GM21381 (cell line): ENCODE data around the gene ATP6V1B1.

Experiments
- ATAC-seq: cut with Tn5 transposase; IDR thresholded peaks from one replicate; pipeline ENCODE4 v1.9.1; 2021; ENCODE audit warnings: mild to moderate bottlenecking, moderate library complexity; ENCODE audit not compliant: unreplicated experiment

Gene ATP6V1B1

DNA sequence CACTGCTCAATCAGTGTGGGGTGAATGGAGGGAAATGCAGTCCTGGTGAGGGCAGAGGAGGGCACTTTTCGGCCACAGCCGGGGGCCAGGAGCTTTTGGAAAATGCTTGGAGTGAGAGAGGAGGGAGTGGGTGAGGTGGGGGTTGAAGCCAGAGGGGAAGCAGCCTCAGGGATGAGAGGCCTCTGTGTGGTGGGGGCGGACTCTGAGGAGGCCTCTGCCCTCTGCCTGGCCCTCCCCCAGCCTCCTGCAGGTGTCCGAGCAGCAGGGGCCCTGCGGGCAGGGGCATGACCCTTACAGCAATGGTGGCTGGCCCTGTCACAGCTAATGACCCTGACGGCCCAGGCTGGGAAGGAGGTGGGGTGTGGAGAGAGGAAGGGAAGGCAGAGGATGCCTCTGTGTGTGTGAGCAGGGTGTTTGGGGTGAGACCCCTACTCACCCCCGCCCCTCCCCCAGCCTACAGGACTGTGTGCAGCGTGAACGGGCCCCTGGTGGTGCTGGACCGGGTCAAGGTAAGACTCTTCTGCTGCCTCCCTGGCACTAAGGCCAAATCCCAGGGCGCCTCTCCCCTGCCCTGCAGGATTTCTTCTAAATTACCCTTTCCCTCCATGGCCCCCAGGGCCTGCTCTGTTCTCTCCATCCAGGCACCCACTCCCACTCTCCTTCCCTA is 7.6 kb downstream of the ATP6V1B1 start:
- ATAC-seq = no peak

DNA sequence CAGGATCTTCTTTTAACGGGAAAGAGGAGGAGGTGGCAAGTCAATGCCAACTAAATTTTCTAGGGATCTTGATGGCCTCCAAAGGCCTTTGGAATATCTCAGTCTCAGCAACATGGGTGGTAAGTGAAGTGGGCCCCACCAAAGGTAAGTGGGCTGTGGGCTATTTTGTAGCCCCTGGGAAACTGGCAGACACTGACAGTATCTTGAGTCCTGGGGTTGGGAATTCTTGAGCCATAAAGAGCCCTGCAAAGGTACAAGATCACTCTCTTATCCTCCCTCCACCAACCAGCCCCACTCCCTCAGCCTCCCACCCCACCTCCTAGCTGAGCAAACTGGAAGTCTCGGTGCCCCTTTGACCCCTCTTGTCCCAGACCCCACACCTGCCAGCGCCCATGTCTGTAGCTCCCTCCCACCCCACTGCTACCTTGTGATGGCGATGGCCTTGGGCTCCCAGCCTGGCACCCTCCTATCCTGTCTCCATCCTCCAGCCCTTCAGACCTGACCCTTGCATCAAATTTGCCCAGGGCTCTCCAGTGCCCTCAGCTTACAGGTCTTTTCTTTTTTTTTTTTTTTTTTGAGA is 8.5 kb downstream of the ATP6V1B1 start:
- ATAC-seq = no peak

DNA sequence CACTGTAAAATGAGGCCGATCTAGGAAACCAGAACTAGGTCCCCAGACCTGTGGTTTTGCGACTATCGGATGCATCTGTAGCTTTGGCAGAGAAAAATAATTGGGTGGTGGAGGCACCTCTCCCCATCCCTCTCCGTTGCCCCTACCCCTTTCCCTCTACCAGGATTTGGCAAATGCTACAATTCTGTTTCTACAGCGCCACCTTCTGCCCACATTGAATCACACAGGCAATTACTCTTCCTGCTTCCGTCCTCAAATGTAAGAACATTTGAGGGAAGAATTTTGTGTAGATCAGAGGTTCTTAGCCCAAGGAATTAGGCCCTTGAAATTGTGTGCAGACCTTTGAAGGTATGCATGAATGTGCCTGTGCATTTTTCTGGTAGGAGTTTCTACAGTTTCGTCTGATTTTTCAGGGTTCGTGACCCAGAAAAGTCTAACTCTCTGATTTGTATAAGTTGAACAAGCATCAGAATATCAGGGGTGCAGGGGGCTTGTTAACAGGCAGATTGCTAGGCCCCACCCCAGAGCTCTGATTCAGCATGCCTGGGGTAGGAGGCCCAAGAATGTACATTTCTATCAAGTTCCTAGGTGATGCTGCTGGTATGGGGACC is 11.2 kb downstream of the ATP6V1B1 start:
- no peak for ATAC-seq

DNA sequence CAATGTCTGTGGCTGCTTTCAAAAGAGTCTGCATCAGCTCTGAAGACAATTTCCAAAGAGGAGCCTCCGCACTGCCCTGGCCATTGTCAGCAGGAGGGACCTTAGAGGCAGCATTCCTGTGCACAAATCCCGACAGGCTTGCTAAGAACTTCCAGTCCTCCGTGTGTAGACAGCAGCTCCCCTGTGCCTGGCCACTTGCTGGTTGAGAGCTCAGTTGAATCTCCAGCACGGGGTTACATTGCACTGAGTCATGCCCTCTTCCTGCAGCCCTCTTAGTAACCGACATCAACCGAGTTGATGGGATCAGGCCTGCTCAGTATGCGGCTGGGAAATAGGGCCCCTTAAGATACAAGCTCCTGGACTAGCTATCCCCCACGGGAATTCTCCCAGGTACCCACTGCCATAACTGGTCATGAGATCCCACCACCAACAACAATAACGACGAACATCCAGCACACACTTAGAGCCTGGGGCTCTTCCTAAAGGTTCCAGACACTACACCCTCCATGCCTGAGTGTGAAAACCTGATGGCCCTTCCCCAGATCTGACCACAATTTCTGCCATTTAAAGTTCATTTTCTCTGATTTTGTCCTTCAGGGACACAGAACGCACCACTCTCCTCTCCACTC is 12.0 kb downstream of the ATP6V1B1 start:
- ATAC-seq = no peak

DNA sequence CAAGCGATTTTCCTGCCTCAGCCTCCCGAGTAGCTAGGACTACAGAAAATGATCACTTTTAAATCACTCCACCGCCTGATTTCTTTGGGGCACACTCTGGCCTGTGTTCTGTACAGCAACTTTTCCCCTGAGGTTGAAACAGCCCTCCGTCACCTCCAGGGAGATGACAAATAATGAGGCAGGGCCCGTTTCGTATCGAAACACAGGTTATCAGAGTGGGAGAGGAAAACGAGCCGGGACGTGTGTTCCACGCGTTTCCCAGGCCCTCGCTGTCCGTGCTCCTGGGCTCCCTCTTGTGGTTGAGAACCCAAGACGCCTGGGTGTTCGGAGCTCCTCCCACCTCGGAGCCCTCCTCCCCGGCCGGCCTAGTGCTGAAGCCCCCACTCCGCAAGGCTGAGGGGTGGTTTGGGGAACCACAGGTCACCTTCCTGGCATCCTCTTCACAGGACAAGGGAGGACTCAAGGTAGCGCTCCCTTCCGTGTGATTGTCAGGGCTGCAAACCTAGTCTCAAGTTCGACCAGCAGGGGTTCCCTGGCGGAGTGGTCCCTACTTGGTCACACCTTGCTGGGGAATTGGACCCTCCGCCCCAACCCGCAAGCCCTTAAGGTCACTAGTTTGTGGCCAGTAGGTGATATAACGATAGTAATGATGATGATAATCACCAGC is 12.8 kb downstream of the ATP6V1B1 start:
- peak; percentile 70 for ATAC-seq

DNA sequence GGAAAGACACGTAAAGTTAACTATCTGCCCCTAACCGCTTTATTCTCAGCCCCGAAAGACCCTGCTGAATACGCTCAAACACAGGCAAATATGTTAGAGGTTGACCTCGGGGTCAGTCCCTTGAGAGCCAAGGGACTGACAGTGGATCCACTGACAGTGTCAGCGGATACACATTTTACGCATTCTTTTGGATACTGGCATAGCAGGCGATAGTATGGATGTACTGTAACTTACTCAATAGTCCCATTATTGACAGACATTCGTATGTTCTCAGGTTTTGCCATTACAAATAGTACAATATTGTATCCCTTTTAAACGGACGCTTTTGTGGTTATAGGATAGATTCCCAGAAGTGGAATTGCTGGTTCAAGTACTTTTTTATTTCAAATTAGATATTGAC is 13.4 kb downstream of the ATP6V1B1 start:
- no peak for ATAC-seq

DNA sequence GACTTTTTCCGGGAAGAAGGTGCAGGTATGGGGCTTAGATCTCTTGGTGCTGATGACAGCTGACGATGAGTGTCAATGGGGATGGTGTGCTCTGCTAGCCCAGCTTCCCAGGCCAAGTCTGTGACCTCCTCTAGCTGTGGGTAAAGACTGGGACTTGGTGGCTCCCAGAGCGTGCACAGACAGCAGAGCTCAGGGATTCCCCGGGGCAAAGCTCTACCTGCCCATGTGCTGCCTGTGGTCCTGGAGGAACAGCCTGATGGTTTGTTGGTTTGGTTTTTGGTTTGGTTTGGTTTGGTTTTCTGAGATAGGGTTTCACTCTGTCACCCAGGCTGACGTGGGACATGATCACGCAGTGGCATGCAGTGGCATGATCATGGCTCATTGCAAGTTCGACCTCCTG is 19.2 kb downstream of the ATP6V1B1 start:
- ATAC-seq = no peak

DNA sequence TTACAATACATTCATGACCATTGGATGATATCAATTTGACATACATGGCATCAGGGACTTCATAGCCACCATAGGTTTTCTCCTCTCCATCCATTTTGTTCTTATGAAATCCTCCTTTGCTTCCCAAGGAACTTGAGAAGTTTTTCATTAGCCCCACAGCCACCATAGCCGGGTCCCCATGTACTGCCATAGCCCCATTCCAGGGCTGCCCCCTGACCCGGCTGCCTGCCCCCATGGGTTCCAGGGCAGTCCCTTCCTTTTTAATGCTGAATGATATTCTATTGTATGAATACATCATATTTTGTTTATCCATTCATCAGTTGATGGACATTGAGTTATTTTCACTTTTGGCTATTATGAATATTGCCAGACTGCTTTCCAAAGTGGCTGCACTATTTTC is 20.4 kb downstream of the ATP6V1B1 start:
- no peak for ATAC-seq

DNA sequence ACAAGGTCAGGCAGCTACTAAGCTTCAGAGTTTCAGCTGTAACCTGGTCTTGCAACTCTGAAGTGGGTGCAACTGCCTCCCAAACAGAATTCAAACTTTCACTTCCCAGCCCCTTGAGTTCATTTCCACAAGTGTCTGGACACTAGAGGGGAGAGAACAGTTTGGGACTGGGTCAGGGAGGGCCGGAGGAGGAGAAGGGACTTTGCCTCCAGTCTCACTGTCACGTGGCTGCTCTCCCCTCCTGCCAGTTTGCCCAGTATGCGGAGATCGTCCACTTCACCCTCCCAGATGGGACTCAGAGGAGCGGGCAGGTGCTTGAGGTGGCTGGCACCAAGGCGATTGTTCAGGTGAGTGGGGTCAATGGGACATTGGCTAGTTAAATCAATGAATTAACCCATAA is 22.1 kb downstream of the ATP6V1B1 start:
- ATAC-seq = no peak

DNA sequence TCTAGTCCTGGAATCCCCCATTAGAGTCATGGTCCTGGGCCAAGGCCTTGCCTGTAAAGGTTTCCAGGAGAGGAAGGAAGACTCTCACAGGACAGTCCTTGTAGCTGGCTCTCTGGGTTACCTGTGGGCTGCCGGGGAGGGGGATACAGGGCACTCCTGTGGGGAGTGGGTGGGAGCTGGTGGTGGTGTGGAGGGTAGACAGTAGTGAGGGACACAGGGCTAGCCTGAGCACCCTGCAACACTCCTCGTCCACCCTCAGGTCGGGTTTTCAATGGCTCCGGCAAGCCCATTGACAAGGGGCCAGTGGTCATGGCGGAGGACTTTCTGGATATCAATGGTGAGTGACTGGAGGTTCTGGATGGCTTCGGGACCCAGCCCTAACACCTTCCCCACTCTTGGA is 23.1 kb downstream of the ATP6V1B1 start:
- ATAC-seq = no peak

DNA sequence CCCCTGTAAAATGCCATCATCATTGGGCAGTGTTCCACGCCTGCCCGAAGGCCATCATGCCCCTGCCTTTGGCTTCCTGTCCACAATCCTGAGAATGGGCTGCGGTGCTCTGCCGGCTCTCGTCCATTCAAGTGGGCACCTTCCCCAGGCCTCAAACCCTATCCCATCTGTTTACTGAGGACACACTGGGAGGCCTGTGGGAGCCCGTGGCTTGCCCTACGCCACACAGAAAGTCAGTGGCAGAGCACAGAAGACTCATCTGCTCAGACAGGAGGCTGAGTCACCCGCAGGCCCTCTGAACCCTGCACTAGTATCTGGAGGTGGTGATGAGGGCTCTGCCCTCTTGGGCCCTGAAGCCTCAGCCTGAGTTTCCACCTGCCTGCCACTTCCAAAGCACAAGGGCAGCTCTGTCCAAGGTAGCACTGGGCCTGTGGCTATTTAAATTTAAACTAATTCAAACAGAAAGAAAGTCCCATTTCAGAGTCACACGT is 23.6 kb downstream of the ATP6V1B1 start:
- ATAC-seq = no peak

DNA sequence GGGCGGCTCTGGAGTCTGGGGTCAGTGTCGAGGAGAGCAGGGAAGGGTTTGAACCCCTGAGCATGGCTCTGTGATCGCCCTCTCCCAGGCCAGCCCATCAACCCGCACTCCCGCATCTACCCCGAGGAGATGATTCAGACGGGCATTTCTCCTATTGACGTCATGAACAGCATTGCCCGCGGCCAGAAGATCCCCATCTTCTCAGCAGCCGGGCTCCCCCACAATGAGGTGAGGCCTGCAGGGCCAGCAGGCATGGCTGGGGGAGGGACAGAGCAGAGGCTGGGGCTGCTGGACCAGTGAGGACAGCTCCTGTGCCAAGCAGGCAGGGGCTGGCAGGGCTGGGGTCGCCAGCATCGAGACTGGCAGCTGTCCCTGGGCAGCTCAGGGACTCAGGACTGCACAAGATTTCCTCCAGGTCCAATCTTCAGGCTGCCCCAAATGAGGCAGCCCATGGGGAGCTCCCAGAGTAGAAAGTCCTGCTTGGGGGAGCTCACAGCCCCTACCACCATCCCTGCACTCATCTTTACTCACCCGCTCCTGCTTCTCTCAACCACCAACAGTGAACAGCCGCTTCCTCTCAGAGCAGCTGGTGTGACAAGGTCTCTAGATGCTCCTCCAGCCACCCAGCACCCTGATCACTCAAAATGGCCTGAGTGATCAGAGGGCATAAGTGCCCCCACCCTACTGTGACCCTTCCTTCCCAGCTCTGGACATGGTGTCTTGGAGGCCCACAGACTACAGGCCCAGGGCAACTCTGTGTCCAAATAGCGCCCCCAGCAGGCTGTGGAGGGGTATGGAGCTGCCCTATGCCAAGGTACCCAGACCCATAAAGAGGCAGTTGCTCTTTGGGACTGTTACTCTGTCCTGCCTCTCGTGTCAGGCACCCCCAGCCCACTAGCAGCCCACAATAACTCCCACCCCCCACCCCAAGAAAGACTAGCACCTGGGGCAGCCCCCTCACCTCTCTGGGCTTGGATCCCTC is 24.4 kb downstream of the ATP6V1B1 start:
- no peak for ATAC-seq

DNA sequence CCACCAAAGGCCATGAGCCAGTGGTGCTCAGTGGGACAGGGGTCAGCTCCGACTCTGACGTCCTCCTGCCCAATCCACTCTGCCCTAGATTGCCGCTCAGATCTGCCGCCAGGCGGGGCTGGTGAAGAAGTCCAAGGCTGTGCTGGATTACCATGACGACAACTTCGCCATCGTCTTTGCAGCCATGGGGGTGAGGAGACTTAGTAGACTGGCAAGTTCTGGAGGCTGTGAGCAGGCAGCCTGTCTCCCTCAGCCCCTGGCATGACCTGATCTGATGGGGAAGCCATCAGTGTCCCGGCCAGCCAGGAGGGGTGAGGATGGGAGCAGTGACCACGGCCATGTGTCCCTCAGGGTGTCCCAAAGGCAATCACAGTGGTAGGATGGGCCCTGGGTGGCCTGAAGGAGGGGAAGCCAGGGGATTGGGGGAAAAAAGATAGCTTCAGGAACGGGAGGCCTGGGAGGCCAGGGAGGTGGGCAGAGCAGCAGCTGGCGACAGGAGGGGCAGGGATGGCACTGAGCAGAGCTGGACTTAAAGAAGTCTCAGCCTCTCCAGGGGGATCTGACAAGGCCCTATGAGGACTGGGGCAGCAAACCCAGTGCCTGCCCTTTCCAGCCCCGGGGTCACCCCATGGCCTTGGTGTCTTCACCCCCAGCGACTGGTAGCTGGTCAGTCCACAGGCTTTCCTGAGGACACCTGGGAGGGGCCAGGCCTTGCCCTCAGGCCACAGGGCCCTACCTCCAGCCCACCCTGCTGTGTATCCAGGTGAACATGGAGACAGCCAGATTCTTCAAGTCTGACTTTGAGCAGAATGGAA is 25.3 kb downstream of the ATP6V1B1 start:
- no peak for ATAC-seq

DNA sequence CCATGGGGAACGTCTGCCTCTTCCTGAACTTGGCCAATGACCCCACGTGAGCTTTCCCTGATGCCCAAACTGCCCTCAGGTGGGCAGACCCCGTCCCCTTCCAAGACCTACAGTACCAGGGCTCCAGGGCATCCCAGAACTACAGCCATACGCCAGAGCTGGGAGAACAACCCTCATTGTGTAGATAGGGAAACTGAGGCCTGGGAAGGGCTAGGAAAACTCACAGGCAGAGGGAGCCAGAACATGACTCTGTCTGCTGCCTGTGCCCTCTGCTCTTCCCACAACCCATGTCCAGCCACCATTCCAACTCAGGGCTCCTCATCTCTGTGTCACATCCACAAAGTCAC is 25.9 kb downstream of the ATP6V1B1 start:
- no peak for ATAC-seq

DNA sequence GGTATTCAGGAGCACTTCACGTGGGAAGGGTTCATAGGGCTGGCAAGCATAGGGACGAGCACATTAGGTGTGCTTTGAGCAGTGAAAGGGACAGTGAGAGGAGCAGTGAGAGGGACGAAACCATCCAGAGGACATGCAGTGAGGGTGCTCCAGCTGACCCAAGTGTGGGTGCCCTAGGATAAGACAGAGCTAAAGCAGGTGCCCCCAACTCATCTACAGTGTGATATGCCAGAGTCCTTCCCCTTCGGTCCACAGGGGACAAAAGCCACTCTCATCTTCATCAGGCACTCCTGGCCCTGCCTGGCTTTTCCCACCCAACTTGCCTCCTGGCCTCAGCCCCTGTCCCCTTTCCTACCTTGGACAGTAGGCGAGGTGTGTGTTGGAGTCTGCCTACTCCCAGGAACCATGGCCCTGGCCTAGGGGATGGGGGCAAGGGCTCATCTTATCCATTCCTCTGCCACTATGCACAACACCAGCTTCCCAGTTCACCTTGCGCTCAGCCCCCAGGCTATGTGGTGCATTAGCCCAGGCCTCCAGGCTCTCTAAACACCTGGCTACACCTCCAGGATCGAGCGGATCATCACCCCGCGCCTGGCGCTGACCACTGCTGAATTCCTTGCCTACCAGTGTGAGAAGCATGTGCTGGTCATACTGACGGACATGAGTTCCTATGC is 26.6 kb downstream of the ATP6V1B1 start:
- no peak for ATAC-seq

DNA sequence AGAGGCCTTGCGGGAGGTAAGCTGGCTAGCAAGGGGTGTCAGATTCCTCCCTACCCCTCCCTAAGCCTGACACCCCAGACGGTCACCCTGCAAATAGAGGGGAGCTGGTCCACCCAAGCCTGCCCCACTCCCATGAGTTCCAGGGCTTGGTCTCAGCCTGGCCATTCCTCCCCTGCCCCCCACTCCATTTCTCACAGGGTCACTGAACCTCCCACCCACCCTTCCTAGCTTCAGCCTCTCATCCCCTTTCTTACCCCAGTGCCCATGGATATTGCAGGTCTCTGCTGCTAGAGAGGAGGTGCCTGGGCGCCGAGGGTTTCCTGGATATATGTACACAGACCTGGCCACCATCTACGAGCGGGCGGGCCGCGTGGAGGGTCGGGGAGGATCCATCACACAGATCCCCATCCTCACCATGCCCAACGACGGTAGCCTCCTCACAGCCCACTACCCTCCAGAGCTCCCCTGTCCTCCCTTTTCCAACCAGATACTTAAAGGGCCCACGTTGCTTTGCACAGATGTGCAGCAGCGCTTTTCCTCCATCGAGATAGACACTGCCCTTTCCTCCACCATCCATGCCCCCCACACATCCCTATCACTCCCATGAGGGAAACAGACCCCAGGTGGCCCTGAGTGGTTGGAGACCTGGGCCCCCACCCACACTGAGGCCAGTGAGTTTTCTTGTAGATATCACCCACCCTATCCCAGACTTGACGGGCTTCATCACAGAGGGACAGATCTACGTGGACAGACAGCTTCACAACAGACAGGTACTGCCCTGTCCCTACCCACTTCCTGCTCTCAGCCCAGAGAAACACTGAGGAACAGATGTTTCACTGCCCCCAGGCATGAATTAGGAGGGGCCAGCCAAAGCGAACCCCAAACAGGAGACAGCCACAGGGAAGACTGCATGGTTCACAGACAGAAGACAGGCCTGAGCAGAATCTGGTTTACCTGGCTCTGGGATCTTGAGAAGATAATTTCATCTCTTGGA is 27.5 kb downstream of the ATP6V1B1 start:
- no peak for ATAC-seq

DNA sequence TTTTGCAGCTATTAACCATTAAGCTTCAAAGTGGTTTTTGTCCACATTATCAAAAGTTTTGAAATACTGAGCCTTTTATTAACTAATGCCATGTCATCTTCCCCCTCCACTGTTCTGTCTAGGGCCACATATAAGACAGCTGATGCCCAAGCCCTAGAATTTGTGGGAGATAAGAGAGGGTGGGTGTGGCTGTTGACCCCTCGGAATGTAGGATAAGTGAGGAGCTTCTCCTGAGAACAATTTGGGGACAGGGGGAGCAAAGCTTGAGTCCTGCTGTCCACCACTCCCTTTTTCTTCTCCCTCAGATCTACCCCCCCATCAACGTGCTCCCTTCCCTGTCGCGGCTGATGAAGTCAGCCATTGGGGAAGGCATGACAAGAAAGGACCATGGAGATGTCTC is 28.4 kb downstream of the ATP6V1B1 start:
- no peak for ATAC-seq
